ENCODE results near the gene LDLRAD3.

DNA sequence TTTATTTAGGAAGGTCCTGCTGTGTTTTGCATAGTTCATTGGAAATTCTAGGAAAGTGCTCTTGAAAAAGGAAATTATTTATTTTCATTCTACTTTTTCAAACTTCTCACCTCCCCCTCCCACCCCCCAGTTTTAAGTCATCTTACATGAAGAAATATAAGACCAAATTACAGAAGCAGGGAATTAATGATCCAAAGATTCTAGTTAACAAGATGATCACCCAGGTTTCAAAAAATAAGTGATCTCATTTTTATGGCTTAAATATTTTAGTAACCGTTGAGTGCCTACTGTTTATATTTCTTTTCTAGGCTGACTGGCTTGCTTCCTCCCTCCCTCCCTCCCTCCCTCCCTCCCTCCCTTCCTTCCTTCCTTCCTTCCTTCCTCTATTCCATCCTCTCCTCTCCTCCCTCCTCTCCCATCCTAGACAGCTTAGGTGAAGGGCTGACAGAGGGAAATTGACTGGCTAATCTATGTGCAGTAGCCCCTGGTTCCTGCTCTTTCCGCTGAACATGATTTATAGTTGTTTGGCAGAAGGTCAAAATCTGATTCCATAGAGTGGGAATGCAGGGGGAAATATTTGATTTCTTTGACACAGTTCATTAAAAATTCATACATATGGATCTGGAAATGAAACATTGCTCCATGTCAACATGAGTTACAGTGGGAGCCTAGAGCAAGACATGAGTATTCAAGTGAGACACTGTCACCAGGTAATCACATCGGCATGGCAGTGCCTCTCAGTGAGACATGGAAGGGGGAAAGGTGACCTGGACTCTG is 221.9 kb downstream of the LDLRAD3 start:
- TF ChIP-seq POLR2A (IDR thresholded peaks at IDR 0.05) (no peak), CTCF (IDR thresholded peaks at IDR 0.05) (no peak)
